T-helper 9 cell (primary cell): ENCODE data around the gene SPN.
"Not testable (repeated sequence)": the region's sequence is repeated elsewhere in the genome, so short reads cannot be mapped to it uniquely, and the experiment has no call there.

Source experiments
- DNase-seq: peaks from one replicate; pipeline ENCODE4 v3.0.0-alpha.2; 2020

The SPN gene

DNA sequence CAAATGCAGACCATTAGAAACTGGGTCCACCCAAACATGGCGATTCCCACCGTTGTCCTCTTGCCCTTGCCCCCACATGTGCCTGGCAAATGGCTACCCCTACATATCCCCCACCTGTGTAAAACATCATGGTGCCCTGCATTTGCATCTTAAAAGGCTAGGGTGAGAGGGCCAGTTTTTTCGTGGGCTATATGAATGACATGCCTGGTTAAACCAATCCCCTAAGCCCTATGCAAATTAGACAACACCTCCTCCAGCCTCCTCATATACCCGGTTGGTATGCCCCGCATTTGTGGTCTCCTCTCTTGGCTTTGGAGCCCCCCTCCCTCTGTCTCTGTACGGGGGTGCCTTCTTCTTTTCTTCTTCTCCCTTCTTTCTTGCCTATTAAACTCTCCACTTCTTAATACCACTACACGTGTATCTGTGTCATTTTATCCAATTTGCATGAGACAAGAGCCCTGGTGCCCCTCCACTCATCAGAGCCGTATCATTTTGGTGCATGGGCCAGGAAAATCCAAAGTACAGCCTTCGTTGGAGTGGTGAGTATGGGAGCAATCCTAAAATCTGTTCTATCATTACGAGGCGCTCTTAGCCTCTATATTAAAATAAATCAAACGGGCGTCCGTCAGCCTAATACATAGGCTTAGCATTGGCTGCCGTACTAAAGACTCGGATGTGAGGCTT, 46.0 kb downstream of the SPN start:
- no peak for DNase-seq

- not testable (repeated sequence) for DNase-seq
These were observed 46.6 kb downstream of the SPN start for GRCh38 chr16:29709657-29710056.

DNA sequence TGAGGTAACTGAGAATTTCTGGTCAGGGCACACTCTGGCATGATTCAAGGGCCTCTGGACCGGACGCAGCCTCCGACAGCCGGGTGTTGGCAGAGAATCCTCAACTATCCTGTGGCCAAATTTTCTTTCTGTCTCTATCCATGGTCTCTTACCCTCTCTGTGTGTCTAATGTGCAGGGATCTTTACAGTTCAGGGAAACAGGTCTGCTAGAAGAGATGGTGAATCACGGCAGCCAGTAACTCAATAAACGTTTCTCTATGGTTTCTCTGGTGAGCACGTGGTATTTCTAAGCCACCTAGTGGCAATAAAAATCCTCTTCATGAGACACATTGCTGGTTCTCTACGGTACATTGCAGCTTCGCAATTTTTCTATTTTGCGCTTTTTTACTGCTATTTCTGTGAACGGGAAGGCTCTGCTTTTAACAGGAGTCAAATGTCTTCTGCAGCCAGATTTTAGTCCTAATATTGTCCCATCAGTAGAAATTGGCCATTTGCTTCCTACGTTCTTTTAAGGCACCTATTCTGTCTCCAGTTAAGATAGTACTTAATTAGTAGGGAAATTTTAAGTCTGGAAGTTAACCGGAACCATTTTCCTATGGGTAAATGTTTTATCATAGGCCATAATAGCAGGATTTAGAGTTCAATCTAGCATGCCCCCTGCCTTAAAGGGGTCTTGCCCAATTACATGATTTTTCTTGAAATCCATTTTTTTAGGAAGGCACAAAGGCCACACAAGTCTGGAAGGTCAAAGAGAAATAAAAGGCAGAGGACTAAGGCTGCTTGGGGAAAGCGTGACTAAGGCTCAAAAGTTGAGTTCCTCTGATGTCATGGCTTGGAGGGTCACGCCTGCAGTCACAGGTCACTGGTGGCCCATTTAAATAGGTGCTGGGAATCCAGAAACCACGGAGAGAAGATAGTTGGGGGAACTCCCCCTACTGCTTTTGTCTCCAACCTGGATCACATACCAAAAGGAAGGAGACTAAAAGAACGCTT, 47.5 kb downstream of the SPN start:
- DNase-seq: no peak

GRCh38 chr16:29712809-29713208, 49.8 kb downstream of the SPN start:
- no peak for DNase-seq

- DNase-seq: no peak
These were observed 51.3 kb downstream of the SPN start for GRCh38 chr16:29714396-29714795.

DNA sequence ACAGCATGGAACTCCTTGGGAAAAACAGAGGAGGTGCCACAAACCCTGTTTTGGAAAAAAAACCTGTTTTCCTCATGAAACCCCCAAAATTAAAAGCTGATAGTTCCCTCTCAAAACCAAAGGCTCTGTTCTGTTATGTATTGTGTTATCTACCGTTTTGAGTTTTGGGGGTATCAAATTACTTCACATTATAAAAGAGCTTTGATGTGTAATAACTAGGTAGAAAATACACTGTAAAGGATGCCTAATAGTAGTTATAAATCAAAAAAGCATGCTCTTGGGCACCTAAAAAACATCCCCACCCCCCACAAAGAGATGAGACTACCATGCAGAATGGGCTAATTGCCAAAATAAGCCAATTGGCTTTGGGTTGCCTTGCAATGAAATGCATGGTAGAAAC, 51.9 kb downstream of the SPN start:
- no peak for DNase-seq

GRCh38 chr16:29717113-29717512, 54.1 kb downstream of the SPN start:
- no peak for DNase-seq

DNA sequence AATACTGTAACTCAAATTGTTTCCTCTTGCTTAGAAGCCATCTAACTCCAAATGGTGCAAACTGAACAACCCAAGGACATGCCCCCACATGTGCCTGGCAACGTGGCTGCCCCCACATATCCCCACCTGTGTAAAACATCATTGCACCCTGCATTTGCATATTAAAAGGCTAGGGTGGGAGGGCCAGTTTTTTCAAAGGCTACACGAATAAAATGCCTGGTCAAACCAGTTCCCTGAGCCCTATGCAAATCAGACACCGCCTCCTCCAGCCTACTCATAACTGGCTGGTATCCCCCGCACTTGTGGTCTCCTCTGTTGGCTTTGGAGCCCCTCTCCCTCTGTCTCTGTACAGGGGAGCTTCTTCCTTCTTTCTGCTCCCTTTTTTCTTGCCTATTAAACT, 56.0 kb downstream of the SPN start:
- DNase-seq: no peak
